Measurements from ENCODE around the gene SPATA9.

GRCh38 chr5:95668216-95668615 lies 14.6 kb downstream of the SPATA9 start:
- no peak for TF ChIP-seq CTCF (conservative IDR thresholded peaks at IDR 0.05)
- no peak for TF ChIP-seq ZFX (IDR thresholded peaks at IDR 0.05)
